ENCODE results near the gene DPP3.
"Not testable (repeated sequence)": the region's sequence is repeated elsewhere in the genome, so short reads cannot be mapped to it uniquely, and the experiment has no call there.

The DPP3 gene

DNA sequence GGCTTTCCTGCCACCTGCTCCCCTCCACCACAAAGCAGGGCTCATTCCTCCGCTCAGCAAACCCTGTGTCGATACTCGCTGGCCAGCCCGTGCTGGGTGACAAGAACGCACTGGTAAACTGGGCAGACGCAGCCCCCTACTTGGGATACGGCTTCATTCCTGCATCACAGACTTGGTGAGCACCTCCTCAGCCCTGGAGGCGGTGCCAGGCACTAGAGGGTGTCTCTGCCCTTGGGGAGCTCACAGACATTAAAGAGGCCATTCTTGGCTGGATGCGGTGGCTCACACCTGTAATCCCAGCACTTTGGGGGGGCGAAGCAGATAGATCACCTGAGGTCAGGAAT lies 59.6 kb downstream of the DPP3 start:
- DNase-seq, result no peak

DNA sequence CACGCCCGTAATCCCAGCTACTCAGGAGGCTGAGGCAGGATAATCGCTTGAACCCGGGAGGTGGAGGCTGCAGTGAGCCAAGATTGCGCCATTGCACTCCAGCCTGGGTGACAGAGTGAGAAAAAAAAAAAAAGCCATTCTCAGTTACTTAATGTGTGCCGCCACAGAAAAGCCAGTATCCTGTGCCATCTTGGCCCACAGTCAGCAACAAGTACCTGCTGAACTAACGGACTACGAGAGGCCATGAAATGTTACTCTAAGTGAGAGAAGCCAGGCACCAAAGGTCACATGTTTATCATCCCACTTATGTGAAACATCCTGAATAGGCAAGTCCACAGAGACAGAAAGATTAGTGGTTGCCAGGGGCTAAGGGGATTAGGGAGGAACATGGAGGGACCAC lies 60.4 kb downstream of the DPP3 start:
- not testable (repeated sequence) for DNase-seq

GRCh38 chr11:66541892-66542291 lies 61.7 kb downstream of the DPP3 start:
- DNase-seq, result no peak

GRCh38 chr11:66542362-66542761 lies 62.1 kb downstream of the DPP3 start:
- DNase-seq, result no peak

- DNase-seq, result no peak
Measured at GRCh38 chr11:66543263-66544107, 63.3 kb downstream of the DPP3 start.

GRCh38 chr11:66544952-66545351 lies 64.7 kb downstream of the DPP3 start:
- not testable (repeated sequence) for DNase-seq

DNA sequence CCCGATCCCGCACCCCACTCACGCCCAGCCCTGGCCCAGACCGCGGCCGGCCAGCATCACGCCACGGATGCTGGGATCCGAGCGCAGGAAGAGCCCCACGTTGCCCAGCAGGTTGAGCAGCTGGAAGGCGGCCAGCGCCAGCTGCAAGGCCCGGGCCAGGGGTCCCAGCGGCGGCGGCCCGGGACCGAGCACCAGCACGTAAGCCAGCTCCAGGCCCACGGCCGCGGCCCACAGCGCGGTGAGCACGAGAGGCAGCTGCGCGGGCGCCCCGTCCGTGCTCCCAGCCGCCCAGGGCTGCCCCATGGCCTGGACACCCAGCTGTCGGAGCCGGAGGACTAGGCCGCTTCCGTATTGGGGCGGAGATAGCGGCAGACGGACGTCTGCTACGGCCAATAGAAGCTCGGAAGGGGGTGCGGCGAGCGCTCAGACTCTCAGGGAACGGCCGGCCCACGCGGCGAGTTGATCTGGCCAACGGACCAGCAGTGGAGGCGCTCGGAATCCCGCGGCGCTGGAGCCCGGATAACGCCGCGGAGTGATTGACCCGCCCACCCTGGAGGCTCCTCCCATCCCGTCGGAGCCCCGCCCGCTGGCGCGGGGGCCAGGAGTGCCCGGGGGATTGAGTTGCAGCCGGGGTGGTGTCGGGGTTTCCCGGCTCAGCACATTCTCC lies 65.6 kb downstream of the DPP3 start, which contains the start of gene ZDHHC24:
Gene ZDHHC24, minus strand, starts transcription at position 348 of the 667 bp plus-strand sequence. Its CDS starts 45 bp downstream, at position 303.
- peak; percentile 93 for DNase-seq

- DNase-seq, result no peak
Measured at GRCh38 chr11:66546368-66546965, 66.2 kb downstream of the DPP3 start, which contains the start of gene ACTN3. ACTN3 (plus strand) TSS chr11:66546903; CDS start chr11:66546938, 35 bp downstream.

- DNase-seq, result no peak
Measured at GRCh38 chr11:66546966-66547661, 66.9 kb downstream of the DPP3 start.

DNA sequence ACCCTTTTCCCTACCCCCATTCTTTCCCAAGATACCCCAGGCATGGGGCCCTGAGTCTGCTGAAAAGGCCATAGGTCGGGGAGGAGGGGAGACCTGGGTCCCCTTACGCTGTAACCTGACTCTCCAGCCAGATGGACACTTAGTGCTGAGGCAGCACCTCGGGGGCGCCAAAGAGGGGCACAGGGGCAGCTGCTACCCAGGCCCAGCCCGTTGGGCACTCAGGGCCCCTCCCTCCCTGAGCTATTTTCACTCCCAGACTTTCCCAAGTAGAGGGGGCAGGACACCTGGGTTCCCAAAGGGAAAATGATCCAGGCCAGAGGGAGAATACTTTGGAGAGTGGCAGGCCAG lies 67.4 kb downstream of the DPP3 start:
- DNase-seq, result no peak

GRCh38 chr11:66548041-66548440 lies 67.8 kb downstream of the DPP3 start:
- DNase-seq, result no peak

DNA sequence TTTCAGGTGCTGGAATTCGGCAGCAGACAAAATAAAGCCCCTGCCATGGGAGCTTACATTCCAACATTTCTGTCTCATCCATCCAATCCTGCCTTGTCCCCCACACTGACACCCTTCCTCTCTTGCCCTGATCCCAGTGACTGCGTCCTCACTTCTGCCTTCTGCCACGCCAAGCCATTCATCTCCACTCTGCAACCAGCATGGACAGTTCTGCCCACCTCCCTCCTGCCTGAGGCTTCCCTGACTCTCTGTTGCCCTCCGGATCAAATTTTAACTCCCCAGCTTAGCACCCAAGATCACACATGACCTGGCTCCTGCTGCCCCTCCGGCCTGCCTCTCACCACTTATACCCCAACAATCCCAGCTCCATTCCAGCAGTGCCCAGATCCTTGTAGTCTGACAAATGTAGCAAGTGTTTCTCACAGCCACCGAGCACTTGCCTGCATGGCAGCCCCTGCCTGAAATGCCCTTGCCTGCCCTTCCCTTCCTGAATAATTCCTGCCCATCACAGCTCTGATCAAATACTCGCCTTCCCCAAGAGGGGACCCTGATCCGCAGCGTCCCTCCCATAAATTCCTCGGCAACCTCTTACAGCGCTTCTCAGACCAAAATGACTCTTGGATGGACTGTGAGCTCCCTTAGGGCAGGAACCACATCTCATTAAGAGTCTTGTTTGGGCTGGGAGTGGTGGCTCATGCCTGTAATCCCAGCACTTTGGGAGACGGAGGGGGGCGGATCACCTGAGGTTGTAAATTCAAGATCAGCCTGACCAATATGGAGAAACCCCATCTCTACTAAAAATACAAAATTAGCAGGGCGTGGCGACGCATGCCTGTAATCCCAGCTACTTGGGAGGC lies 68.8 kb downstream of the DPP3 start:
- no peak for DNase-seq

- no peak for DNase-seq
Measured at GRCh38 chr11:66549696-66550095, 69.5 kb downstream of the DPP3 start.

DNA sequence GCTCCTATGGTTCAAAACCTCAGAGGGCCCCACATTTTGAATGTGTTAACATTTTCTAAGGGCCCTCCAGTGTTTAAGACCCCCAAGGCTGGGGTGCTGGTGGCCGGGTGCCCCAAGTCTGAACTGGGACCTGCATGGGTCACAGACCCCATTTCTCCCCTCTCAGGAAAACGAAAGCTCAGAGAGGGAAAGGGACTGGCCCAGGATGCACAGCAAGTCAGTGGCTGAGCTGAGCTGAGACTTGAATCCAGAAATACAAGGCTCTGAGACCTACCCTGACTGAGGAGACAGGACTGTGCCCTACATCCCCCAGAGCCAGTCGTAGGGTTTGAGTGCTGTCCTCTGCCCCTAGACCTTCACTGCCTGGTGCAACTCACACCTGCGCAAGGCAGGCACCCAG lies 70.7 kb downstream of the DPP3 start:
- DNase-seq, result no peak

DNA sequence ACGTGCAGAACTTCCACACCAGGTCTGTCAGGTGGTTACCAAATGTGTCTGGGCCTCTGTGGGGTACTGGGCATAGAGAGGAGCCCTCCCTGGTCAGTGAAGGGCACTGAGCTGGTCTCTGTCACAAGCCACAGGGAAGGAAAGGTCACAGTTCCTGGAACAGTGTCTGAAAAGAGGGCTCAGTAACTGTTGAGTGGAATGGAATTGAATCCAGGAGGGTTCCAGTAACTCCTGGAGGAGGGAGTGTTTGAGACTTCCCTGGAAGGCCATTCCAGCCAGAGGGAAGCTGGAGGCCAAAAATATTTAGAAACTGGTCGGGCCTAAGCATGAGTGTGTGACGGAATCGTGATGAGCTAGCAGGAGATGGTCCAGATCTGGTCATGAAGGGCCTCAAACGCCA lies 74.4 kb downstream of the DPP3 start:
- DNase-seq, result no peak

GRCh38 chr11:66555416-66555815 lies 75.2 kb downstream of the DPP3 start:
- DNase-seq, result no peak

GRCh38 chr11:66556086-66556485 lies 75.9 kb downstream of the DPP3 start:
- DNase-seq, result no peak

- DNase-seq, result no peak
Measured at GRCh38 chr11:66557733-66558326, 77.6 kb downstream of the DPP3 start.
